NCI-H128 (cell line): ENCODE data around the gene TNFRSF11A.

Source experiments
- DNase-seq: peaks from one replicate; lab custom pipeline; 2025; ENCODE audit not compliant: unreplicated experiment; lab: John Stamatoyannopoulos, UW

The TNFRSF11A gene

DNA sequence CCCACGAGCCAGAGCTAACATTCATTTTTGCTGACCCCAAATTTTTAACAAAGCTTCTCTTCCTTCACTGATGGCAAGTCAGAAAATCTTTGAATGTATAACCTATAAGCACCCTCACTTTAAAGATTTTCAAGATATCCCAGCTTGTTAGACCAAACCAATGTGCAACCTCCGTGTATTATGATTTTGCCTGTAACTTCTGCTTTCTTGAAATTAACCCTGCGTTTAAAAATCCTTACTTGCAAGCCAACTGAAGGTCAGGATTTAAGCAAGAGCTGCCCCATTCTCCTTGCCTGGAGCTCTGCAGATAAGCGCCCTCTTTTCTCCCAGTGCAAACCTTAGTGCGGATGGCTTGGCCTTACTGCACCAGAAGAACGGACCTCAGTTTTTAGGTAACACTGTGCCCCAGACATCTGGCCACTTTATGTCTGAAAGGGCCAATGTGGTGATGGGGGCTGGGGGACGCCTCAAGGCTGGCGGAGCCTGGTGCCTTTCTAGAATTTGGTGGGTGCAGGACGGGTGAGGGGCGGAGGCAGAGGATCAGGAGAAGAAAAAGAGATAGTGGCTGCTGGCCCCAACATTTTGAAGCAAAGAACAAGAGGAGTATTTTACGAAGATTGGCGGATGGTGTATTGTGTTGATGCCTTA lies 805 bp upstream of the TNFRSF11A start:
- DNase-seq = no peak

DNA sequence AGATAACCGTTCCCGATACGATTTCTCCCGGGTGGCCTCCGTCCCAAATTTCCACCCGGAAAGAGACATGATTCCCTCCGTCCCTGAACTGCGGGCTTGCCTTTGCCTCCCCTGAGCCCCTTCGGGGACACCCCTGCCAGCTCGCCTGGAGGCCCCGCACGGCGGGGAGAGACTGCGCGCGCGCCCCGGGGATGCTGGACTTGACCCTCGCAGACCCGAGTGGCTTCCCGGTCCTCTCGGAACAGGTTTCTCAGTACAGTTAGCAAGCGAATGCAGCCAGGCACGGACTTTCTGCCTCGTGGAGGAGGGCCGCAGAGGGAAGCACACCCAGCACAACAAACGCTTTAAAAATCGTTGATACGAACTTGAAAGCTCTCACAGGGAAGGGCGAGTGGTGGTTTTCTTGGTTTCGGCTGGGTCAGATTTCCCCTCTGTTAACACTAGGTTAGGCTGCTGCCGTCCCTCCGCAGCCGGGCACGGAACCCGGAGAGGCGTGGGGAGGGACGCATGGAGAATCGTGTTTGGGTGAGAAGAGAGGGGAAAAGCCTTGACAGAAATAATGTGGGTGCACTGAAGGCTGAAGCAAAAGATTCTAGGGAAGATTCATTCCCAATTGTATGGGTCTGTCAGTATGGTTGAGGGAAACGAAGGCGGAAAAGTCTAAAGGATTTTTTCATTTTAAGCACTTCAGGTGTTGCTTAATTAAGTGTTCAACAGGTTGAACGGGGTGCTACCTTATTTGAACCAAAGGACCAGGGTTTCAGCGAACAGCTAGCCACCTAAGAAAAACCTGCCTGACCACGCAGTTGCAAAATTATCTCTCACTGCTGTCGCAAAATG lies 916 bp downstream of the TNFRSF11A start:
- no peak for DNase-seq

GRCh38 chr18:62326646-62327348 lies 1.7 kb downstream of the TNFRSF11A start:
- DNase-seq = no peak

DNA sequence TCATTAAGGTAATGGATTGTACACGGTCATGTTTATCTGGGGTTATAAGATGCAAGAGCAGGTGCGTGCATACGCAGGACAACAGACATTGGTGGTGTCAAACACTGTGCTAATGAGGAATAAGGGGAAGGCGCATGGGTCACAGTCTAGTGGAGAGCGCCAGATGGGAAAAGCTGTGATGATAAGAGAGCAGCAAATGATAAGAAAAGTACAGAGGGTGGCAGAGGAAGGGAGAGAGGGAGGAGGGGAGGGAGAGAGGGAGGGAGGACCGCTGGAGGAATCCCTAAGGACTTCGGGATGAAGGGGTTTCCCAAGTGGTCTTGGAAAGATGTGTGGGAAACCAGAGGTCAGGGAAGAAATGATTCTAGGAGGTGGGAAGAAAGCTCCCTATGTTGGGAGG lies 2.9 kb downstream of the TNFRSF11A start:
- no peak for DNase-seq

DNA sequence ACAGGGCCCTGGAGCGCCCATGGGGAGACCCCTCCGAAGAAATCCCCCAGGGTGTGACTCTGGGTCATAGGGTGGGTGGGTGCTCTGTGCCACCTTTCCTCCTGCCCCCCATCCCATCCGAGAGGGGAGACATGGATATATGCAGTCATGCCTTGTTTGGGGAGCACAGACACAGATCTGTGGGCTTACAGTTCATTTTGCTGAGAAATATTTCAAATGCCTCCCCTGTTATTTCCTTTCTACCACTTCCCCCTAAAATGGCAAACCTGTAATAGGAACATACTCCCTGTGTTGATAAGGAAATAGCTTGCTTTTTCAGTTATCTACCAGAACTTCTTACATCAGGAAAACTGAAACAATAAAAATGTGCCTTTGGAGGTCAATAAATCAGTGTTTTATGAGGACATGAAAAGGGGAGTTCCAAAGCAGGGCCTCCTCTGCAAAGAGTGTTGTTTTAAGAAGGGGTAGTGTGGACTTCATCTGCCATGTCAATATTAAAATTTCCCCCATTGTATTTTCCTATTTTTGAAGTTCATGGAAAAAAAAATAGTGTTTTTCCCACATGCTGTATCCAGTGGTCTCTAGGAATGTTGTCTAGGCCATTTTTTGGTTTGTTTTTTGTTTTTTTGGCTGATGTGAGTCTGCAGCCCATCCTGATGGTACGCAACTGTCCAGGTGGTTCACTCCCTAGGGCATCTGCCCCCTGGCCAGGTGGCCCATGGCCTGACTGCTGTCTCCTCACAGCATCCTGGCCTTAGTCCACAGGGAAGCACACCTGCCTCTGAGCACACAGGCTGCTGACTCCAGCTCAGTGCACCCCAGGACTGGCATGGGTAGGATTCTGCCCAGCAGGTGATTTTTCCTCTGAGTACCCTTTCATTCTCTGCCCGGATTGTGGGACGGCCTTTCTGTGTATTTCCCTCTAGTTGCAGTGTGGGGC lies 3.7 kb downstream of the TNFRSF11A start:
- DNase-seq = no peak

DNA sequence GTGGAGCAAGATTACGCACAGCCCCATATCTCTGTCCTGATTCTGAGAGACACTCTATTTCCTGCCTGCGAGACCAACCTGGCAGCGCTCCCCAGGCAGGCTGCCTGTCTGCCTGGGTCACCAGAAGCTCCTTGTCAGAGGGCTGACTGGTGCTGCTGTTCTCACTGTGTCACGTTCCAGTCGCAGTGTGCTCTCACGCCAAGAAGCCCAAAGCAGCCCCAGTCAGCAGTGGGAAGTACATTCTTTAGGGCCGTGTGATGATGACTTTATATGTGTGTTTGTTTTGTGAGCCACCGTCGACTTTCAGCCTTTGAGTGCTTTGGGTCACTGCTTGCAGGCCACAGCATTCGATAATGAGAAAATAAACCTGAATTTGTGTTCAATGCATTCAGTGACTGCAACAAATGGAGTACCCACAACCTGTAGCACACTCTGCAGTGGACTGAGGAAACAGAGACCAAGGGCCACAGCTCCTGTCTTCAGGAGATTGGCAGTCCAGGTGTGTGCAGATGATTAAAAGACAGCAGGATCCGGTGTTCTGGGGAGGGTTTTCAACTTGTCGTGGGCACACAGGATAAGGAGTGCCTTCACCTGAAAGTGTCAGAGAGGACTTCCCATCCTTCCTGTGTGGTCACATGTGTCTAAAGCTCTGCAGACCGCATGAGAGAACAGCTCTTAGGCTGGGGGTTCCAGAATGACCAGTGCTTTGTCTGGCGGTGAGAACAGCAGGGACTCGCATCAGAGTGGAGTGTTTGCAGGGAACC lies 4.8 kb downstream of the TNFRSF11A start:
- DNase-seq = no peak

- no peak for DNase-seq
Observed at GRCh38 chr18:62330650-62331049, 5.5 kb downstream of the TNFRSF11A start.

- no peak for DNase-seq
Observed at GRCh38 chr18:62331581-62332356, 6.7 kb downstream of the TNFRSF11A start.

- DNase-seq = no peak
Observed at GRCh38 chr18:62332431-62332830, 7.3 kb downstream of the TNFRSF11A start.

- no peak for DNase-seq
Observed at GRCh38 chr18:62332964-62333695, 8.0 kb downstream of the TNFRSF11A start.

DNA sequence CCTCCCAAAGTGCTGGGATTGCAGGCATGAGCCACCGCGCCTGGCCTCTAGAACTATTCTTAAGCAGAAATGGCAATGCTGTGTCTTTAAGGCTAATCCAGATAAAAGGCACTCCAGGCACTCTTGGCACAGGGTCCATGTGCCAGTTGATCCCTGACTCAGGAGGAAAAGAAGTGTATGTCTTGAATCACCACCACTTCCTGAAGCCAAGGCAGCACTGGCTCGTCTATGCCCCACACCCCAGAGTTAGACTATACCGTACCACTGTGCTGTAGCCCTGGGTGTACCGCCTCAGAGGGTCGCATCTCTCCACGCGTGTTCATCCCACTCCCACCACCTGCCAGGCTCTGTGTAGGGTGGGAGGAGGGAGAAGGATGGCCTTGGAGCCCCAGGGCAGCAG lies 9.0 kb downstream of the TNFRSF11A start:
- no peak for DNase-seq

GRCh38 chr18:62335494-62335893 lies 10.4 kb downstream of the TNFRSF11A start:
- no peak for DNase-seq

- no peak for DNase-seq
Observed at GRCh38 chr18:62336618-62337017, 11.5 kb downstream of the TNFRSF11A start.

GRCh38 chr18:62337336-62337735 lies 12.2 kb downstream of the TNFRSF11A start:
- DNase-seq = no peak

DNA sequence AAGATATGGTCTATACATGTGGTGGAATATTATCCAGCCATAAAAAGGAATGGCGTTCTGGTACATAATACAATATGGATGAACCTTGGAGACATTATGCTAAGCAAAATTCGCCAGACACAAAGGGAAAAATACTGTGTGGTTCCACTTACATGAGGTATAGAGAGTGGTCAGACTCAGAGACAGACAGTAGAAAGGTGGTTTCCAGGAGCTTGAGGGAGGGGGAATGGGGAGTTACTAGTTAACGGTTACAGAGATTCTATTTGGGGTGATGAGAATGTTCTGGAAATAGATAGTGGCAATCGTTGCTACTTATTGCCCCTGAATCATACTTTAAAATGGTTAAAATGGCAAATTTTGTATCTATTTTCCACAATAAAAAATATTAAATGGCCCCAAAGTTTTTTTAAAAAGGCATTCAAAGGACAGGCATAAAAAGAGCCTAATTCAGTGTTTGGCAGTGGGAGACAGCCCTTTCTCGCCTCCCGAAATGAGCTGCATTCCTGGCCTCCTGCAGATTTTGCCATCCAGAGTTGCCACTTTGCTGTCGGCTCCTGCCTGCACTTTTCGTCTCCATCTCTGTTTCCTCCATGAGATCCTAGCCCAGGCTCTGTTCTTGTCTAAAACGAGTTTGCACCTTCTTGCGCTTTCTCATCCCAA lies 13.5 kb downstream of the TNFRSF11A start:
- DNase-seq = no peak

- DNase-seq = no peak
Observed at GRCh38 chr18:62339106-62339988, 14.2 kb downstream of the TNFRSF11A start.

DNA sequence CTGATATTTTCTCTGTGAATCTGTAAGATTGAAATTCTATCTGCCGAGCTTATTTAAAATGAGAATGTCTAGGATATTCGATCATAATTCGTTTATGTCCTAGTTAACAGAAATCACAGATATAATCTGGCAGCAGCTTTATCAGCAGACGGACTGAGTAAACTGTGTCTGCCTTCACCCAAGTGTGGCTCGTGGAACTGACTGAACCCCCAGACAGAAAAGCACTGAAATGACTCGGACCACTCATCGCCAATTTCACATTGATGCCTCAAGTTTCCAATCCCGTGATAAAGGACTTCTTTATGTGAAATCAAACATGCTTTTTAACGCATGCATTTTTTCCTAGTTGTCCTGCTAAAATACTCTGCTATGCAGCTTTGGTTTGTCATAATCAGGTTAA lies 15.9 kb downstream of the TNFRSF11A start:
- DNase-seq = no peak
